ENCODE data around the gene CUTA.

The CUTA gene

GRCh38 chr6:33439956-33440648 lies 22.2 kb upstream of the CUTA start:
- no peak for DNase-seq (ENCODE audit: low read depth)

GRCh38 chr6:33438978-33439594 lies 21.2 kb upstream of the CUTA start:
- DNase-seq (ENCODE audit: low read depth), result no peak

- DNase-seq (ENCODE audit: low read depth), result no peak
These were observed 19.8 kb upstream of the CUTA start for GRCh38 chr6:33437666-33438065.

GRCh38 chr6:33434961-33435360 lies 17.1 kb upstream of the CUTA start:
- DNase-seq (ENCODE audit: low read depth), result no peak

- DNase-seq (ENCODE audit: low read depth), result no peak
These were observed 15.8 kb upstream of the CUTA start for GRCh38 chr6:33433544-33434191.

DNA sequence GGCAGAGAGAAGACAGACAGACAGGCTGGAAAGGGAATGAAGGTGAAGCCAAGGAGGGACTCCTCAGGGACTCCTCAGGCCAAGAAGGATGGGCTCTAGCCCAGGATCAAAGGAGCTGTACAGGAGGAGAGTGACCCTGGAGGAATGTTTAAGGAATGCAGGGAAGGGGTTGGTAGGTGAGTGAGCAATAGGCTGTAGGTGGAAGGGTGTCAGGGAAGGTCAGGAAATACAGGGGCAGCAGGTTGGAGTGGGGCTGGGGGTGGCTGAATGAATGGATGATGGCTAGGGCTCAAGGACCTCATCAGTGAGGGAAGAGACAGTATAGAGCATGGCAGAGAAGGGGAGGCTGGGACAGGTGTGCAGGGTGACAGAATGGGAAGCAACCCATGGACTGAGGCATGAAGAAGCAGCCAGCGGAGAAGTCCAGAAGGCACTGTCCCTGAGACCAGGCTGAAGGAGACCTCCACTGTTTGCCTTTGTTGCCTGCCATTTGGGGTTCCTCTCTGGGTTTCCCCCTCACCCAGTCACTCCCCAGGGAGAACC lies 15.2 kb upstream of the CUTA start:
- no peak for DNase-seq (ENCODE audit: low read depth)

- DNase-seq (ENCODE audit: low read depth), result no peak
These were observed 14.6 kb upstream of the CUTA start for GRCh38 chr6:33432546-33432945.

- no peak for DNase-seq (ENCODE audit: low read depth)
These were observed 14.1 kb upstream of the CUTA start for GRCh38 chr6:33431880-33432541.

DNA sequence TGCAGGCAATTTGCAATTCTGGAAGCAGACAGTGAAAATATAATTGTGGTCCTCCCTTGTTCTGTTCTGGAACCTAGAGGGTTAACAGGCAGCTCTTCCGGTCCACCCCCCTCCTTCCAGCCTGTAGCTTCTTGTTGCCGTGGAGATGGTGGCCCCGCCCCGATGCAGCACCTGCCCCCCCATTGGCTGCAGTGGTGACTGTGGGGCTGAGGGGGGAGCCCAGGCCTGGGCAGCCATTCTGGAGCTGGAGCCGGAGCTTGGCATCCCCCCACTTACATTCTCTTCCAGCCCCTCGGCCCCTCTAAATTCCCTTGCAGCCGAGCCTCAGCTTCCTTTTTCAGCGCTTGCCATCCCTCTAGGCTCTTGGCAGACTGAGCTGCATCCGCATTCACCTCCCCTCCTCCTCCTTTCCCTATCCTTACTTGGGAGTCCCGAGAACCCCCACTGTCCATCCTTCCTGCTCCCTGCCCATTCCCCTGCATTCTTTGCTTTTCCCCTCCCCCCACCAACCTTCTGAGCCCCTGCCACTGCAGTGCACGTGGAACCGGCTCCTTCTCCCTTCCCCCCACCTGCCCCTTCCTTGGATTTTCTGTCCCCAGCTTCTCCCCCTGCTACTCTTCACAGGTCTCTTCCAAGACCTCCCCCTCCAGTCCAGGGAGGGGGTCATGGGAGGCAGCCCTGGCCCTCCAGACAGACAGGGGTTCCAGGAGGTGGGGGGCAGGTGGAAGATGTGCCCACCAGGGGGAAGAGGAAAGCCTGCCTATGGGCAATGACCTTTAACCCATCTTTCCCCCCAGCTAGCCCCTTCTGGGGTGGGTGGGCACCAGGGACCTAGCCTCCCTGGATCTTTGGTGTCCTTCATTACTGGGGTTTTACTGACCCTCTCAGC lies 13.3 kb upstream of the CUTA start:
- peak; percentile 39 for DNase-seq (ENCODE audit: low read depth)

DNA sequence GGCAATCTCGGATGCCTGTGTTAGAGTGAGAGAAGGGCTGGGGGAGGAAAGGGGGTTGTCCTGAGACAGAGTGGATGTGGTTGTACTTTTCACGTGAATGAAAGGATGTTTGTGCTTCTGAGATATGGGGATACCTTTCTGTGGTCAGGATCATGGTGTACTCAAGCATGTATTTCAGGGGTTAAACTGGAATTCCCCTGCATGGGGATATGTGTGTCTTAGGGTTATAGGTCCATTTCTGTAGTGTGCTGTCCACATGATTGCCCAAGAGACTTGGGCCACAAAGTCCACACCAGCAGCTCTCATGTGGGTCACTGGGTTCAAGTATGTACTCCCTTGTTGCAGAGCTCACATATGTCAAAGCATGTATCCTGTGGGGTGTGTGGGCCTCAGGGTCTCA lies 12.4 kb upstream of the CUTA start:
- no peak for DNase-seq (ENCODE audit: low read depth)

DNA sequence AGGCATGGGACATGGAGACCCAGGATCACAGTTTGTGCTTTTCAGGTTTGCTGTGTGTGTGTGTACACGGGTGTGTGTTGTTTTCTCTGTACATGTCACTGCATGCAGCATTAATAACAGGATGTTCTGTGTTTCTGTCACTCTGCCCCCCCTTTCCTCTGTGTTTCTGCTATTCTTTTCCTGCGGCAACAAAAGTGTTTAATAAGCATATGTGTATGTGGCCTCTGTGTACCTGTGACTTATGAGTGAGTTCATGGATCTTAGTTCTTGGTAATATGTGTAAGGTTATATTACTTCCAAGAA lies 11.8 kb upstream of the CUTA start:
- no peak for DNase-seq (ENCODE audit: low read depth)

GRCh38 chr6:33428966-33429749 lies 11.3 kb upstream of the CUTA start:
- DNase-seq (ENCODE audit: low read depth), result no peak

DNA sequence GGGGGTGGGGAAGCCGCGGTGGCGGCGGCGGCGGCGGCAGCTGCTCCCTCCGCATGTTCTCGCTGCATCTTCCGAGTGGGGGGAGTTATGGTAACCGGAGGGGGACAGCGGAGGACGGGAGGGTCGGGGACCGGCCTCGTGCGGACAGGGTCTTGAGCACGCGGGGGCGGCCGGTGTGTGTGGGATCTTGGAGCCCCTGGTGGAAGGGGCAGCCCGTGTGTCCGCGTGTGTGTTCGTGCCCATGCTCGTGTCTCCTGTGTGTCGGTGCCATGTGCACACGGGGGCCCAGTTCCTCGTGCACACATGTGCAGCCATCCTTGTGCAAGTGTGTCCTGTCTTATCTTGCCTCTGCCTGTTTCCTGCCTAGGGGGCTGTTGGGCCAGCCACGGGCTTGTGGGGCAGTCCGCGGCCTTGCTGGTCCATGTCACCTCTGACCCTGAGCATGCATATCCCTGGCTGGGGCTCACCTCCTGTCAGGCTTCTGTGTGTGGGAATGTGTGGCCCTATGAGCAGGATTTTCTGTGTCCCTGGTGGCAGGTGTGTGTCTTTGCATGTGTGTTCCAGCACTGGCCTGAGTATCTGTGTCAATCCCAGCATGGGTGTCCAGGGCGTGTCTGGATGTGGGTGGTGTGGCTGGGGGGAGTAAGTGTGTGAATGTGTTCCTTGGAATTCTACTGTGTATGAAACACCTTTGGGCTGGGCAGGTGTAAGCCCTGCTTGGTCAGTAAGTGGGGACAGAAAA lies 10.5 kb upstream of the CUTA start:
- DNase-seq (ENCODE audit: low read depth), result no peak

DNA sequence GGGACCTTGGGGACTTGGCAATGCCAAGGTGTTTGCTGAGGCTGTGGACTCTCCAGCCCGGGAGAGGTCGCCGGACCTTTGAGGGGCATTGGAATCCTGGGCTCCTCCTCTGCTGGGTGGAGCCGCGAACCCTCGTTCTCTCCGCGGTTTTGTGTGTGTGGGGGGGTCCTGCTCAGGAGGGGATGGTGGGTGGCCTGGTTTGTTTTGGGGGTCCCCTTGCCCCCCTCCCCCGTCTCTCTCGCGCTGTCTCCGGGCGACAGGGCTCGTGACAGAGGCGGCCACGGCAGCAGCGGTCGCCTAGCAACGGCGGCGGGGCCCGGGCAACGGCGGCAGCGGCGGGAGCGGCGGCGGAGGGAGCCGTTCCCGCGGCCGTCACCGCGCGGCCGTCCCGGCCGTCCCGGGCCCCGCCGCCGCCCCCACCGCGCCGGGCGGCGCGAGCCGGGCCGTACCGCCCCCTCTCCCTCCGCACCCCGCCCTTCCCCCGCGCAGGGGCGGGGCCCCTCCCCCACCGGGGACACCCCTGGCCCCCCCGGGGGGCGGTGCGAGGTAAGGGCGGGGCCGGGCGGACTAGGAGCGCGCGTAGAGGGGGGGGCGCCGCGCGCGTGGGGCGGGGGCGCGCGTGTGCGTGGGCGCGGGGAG lies 9.8 kb upstream of the CUTA start:
- no peak for DNase-seq (ENCODE audit: low read depth)

DNA sequence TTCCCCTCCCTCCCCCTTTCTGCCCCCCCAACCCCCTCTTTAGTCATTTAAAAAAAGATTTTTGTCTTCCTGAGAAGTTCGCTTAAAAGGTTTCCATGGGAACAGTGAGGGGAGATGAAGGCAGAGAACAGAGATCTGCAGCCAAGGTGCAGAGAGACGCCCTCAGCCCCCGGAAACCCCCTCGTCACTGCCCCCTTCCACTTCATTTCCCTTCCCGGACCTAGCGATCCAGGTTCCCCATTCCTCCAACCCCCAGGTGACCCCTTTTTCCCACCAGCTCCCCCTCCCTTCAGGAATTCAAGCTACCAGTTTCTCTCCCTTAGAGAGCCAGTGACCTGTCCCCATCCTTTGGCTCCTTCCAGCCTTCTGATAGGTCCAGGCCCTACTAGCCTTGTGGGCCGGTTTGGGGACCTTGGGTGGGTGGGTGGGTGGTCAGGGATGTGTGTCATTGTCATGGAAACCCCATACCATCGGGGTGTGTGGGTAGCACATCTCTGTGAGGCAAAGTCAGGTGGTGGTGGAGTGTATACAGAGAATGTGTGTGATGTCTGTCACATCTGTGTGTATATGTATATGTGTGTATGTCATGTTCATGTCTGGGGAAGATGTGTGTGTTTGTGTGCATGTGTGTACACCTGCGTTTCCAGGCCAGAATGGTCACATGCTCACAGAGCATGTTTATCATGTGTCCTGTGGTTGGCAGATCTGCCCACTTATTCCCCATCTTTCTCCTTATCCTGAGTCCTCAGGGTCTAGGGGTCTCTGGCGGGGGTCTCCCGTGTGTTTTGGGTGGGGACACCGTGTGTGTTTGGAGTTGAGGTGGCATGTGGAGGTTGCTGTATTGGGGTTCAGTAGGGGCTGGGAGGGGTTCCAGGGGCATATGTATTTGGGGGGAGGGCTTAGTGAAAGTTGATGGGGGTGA lies 8.9 kb upstream of the CUTA start:
- DNase-seq (ENCODE audit: low read depth), result no peak

DNA sequence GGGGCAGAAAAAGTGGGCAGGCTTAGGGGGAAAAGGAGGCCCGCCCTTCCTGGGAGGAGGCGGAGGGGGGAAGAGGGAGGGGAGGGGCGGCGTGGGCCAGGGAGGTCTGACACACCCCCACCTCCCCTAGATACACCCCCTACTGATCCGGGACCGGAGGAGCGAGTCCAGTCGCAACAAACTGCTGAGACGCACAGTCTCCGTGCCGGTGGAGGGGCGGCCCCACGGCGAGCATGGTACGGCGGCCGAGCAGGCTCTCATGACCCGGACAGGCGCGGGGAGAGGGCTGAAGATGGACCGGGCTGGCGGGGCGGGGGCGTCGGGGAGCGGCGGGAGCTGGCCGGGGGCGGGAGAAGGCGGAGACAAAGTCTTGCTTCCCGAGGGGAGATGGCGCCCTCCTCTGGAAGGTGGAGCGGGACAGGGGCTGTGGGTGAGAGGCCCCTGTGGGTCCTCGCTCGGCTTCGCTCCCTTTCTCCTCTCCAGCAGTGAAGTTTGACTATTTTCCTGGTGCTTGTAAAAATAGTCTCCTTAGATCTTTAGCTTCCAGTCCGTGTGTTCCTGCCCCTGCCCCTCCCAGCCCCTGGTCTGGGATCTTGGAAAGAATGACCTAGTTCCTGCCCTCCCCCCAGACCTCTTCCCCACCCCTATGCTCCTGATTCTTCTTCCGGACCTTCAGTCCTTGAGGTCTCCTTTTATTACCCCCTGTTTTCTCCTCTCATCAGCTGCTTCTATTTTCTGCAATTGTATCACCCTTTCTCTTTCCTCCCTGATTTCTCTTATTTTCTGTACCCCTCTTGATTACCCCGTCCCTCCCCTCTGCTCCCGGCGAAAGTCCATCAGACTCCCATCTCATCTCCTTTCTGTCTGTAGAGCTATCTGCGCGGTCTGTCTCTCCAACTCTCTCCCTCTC lies 8.0 kb upstream of the CUTA start:
- peak; percentile 79 for DNase-seq (ENCODE audit: low read depth)

- DNase-seq (ENCODE audit: low read depth), result no peak
These were observed 7.2 kb upstream of the CUTA start for GRCh38 chr6:33424855-33425667.

Data from fibroblast of the conjunctiva (primary cell).